Adrenal gland (tissue), 5 donors: ENCODE measurements around the gene NFATC4.

Experiments used
- CTCF ChIP-seq, 6 experiments: fragments of 450-650 bp in 4 of 6; fragments of 200-600 bp in 2 of 6; sonication (generic) in 1 of 6; IDR thresholded peaks; 1 replicate in 5 of 6; 2 replicates in 1 of 6; pipeline versions ENCODE4 v1.5.1 to v1.8.0; 2016 to 2021; ENCODE audit warnings: antibody characterized with exemption in 6 of 6, mild to moderate bottlenecking in 2 of 6, moderate library complexity in 1 of 6
- POLR2A ChIP-seq, 2 donors: fragments of 450-650 bp; IDR thresholded peaks; one replicate each; pipeline ENCODE4 v1.6.1; 2017; ENCODE audit warnings: antibody characterized with exemption in 2 of 2, mild to moderate bottlenecking in 2 of 2, moderate library complexity in 1 of 2
- donor health status: DM: no; HTN: no; CAD: no.

GRCh38 chr14:24362241-24362960 is 5.6 kb upstream of the NFATC4 start:
- TF ChIP-seq POLR2A (IDR thresholded peaks at IDR 0.05) (no peak), CTCF (IDR thresholded peaks at IDR 0.05) (no peak)
